HG02588 (cell line): ENCODE results near the gene MFSD1.

Experiments used
- ATAC-seq: cut with Tn5 transposase; IDR thresholded peaks from one replicate; pipeline ENCODE4 v1.9.1; 2021; ENCODE audit warnings: mild to moderate bottlenecking, moderate library complexity; ENCODE audit not compliant: unreplicated experiment

Gene MFSD1

DNA sequence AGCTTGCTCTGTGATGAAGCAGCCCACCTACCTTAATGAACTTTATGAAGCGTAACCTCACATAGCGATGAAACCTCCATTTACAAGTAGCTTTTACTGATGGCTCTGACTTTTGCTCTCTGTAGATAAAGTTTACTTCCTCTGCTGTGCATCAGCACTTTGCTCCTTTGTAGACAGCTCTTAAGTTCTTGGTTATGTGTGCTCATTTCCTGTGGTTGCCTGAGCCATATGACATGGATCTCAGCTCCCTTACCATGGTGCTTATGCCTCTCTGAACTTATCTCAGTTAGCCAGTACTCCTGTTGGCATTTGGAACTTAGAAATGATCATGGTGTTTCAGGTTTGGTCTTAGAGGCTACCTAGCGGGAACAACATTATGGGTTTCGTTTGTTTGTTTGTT is 7.8 kb downstream of the MFSD1 start:
- no peak for ATAC-seq

DNA sequence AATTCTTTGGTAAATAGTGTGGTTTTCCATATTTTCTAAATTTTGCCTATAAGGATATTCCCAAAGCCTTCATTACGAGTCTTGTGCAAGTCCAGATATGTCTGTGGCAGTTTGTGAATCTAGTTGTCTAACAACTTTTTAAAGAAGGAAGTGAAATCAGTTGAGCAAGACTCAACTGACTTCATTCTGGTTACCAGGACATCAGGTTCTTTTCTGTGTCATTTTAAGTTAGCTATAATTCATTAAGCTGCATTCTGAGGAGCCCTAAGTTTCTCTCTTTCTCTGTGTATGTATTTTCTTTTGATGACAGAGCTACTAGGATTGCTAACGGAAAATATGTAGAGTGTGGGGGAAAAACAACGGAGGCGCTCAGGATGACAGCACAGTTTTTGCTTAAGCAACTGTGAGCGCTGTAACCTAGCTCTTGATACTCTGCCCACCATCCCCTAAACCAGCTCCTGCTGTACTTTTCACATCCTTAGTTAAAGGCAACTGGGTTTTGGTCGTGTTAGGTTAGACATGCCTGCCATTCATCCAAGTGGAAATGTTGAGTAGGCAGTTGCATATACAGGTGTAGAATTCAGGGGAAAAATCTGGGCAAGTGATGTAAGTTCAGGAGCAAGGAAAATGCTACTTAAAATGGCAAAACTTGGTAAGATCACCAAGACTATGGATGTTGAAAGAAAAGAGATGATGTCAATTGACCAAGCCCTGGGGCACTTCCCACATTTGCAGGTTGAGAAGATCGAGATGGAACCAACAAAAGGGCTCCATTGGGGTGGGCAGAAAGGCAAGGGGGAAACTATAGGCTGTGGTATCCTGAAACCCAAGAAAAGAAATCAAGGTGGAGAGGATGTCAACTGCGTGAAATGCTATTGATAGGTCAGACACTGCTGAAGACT is 9.2 kb downstream of the MFSD1 start:
- no peak for ATAC-seq

DNA sequence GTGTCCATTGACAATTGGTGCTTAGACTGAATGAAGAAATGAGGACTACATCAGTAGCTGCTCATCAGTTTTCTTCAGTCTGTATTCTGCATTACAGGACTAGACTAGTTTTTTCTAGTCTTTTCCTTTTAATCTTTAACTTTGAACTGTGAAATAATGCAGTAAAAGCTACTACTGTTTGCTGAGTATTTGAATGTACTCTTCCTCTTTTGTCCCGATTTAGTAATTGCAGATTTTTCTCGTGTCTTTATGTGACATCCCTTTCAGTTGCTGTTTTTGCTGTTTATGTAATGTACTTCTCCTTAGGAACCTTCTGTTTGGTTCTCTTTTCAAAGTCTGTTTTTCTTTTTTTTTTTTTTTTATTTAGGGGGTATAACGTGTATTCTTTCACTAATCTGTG is 17.4 kb downstream of the MFSD1 start:
- no peak for ATAC-seq

DNA sequence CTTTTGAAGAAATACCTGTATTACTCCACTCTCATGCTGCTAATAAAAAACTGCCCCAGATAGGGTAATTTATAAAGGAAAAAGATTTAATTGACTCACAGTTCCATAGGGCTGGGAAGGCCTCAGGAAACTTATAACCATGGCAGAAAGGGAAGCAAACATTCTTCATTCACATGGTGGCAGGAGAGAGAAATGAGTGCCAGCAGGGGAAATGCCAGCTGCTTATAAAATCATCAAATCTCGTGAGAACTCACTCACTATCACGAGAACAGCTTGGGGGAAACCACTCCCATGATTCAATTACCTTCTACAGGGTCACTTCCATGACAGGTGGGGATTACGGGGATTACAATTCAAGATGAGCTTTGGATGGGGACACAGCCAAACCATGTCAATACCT is 18.7 kb downstream of the MFSD1 start:
- ATAC-seq: no peak

DNA sequence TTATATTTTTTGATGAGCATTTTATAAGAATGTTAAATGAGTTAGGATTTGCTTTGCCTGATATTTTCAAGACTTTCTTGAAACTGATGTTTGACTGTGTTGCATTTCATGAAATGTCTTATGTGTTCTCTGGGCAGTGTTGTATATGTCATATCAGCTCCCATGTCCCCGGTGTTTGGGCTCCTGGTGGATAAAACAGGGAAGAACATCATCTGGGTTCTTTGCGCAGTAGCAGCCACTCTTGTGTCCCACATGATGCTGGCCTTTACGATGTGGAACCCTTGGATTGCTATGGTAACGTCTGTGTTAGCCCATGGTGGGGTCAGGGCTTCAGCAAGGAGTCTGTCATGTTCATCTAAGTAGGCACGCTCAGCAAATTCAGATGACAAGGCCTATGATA is 20.0 kb downstream of the MFSD1 start:
- ATAC-seq: no peak

DNA sequence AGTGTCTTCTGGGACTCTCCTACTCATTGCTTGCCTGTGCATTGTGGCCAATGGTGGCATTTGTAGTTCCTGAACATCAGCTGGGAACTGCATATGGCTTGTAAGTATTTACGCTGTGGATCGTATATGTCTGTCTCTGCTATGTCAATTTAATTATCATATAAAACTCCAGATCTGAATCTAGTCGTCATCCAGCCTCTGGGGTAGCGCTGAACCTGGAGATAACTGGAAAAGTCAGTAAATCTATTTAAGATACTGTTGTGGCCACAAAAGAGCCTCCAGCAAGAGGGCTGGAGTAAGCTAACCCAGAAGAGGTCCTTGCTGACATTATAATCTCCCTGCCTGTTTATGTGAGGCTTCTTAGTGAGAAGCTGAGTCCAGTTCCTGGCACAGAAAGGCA is 21.6 kb downstream of the MFSD1 start:
- ATAC-seq: no peak

DNA sequence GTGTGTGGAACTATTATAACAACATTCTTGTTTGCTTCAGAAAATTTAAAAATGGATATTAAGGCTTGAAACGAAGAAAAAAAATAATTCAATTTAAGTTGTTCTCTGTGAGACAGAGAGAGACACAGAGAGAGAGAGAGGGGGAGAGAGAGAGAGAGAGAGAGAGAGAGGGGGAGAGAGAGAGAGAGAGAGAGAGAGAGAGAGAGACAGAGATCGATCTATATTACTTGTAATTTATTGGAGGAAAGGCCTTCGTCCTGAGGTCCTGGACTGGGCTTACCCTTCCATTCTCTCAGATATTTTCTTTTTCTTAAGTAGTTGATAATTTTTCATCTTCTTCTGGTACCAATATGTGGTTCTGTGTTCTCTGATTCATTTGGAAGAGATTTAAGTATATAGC is 25.9 kb downstream of the MFSD1 start:
- ATAC-seq: no peak

DNA sequence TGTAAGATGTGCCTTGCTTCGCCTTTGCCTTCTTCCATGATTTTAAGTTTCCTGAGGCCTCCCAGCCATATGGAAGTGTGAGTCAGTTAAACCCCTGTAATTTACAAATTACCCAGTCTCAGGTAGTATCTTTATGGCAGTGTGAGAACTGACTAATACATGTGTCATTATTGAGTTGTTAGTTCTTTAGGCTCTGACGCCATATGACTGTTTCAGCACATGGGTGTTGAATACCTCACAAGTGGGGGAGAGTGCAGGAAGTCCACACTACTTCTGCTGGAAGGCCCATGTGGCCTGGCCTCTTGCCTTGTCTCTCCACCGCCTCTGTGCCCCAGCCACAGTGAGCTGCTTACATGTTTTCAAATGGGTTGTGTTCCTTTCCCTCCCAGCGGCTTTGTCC is 28.5 kb downstream of the MFSD1 start:
- ATAC-seq: no peak

DNA sequence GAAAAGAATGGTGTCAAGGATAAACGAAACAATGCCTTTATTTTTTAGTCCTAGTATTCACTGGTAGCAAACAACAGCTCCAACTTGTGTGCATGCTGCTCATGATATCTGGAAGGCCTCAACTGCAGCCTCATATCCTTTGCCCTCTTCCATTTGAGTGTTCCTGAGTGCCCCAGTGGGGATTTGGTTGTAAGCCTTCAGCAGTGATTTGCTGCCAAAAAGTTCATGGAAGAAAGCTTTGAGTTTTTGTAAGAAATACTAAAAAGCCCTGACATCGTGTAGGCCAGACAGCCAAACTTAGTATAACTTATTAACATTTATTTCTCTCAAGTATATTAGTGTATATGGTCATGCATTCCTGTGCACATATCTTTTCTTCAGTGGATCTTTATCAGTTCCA is 30.0 kb downstream of the MFSD1 start:
- ATAC-seq: no peak

DNA sequence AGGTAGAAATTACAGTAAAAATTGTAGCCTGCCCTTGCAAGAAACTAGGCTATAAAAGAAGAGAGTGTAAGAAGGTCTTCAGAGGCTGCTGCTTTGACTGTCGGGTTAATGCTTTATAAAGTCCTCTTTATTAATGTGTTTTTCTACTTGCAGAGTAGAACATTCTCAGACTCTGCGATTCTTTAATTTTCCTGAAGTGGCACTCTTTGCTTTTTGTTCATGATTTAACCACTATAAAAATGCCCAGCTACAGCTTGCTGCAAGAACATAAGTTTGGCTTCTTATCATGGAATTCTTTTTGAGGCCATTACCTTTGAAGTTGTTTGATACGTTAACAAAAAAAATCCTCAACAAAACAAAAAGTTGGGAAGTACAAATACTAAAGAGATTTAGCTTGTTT is 33.8 kb downstream of the MFSD1 start:
- ATAC-seq: no peak

DNA sequence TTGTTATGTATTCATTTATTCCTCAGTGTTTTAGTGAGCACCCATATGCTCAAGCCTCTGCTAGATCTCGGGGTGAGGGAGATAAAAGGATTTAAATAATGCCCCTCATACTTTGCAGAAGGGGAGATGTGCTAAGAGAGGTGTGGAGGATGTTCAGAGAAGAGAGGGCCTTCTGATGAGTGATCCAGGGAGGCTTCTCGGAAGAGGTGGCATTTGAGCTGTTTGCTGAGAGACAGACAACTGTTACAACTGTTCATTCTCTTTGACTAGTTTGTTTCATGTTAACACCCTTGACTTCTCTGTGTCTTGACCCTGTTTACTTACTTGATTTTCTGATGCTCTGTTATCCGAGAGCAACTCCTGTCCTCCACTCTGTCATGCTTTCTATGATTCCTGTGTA is 34.5 kb downstream of the MFSD1 start:
- no peak for ATAC-seq

DNA sequence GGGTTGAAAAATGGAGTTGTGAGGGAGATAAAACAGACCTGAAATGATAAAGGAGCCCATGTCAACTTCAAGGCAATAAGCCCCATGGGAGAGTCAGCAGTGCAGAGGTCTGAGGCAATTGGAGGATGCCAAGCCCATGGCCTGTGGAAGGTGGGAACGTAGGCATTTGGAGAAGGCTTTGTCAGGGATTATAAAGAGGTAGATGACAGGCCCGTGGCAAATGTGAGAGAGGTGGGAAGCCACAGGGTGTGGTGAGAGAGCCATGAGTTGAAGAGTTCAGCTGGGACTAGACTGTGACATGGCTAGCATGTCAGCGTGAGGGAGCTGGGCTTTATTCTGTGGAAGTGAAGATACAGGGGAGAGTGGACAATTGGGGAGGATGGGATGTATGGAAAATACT is 35.4 kb downstream of the MFSD1 start:
- no peak for ATAC-seq

DNA sequence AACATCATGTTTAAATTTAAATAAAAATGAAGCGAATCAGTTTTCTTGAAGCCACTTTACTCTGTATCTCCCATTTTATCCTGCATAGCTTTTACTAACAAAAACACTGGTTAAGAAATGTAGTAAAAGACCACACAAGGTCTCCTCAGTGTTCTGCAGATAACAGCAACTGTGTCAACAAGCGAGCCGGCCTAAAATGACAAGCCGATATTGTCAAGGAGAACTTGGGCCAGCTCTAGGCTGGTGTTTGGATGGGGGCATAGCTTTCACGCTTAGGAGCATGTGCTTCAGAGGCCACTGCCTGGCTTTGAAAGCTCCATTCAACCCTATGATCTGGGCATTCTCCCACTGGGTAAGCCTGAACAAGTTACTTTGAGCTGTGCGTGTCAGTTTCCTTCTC is 38.1 kb downstream of the MFSD1 start:
- ATAC-seq: no peak

DNA sequence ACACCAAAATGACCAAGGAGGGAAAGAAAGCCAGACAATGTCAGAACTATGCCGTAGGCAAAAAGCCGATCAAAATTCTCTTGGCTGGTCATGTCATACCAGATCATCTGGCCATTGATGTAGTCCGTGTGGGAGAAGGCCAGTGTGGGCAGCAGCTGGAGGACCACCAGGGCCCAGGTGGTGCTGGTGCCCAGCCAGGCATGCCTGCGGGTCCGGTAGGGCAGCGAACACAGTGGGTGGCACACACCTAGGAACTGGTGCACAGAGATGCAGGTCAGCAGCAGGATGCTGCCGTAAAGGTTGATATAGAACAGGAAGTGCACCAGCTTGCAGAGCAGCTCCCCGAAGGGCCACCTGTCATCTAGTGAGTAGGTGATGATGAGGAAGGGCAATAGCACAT is 39.5 kb downstream of the MFSD1 start:
- no peak for ATAC-seq

DNA sequence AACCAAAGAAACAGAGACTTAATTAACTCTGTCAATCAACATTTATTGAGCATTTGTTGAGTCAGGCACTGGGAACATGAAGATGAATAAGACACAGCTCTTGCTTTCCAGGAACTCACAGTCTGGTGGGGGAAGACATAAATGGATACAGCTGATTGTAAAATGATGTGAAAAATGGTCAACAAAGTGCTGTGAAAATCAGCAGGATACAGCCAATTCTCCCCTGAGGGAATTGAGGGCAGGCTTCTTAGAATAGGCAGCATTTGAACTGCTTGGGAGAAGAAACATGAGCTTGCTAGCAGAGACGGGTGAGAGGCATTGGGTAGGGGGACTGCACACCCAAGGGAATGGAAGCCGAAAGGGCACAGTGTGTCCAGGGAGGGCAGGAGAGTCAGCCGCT is 41.1 kb downstream of the MFSD1 start:
- ATAC-seq: no peak

DNA sequence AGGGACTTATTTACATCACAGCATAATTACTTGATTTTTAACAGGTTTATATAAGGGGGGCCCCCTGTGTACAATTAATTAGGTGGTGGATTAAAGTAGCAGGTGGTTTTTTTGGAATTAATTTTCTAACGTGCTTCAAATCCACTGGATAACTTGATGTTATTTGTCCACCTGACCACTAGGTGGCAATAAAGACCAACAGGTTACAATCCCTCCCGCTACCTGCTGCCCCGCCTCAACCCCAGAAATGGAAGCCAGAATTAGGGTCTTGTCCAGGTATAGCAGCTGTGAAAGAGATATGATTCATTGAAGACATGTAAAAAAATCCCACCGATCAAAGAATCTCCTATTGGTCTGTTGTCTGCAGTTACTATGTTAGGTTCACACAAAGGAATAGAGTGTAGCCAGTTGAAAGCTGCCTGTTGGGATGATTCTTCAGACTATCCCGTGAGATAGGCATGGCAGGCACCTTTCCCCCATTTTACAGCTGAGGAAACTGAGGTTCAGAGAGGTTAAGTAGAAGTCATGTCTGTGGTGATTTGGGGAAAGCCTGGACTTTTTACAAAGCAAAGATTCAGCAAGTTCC is 44.0 kb downstream of the MFSD1 start:
- no peak for ATAC-seq

DNA sequence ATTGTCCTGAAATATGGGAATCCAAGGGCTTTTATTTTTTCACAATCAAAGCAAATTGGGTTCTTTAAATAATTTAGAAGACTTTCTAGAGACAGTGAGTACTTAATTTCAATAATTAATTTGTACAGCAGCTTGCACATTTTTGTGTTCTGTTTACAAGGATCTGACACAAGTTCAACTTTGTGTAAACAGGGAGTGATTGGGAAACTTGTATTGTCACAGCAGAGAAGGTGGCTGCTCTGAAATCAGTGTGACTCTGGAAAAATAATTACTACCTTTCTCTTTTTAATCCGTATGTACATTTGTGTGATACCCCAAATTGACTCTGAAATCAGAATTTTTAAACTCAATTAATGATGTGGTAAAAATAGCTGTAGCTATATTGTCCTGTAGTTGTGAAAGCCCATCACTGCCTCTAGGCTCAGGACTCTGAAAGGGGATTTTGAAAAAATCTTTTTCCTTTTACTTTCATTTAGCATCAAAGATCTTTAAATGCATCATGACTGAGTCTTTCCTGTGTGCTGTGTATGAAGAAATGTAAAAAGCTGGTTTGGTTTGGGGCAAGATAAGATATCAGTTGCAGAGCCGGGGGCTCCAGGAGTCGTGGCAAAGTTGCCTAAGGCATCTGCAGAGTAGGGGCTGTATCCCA is 45.1 kb downstream of the MFSD1 start:
- ATAC-seq: peak; percentile 86

DNA sequence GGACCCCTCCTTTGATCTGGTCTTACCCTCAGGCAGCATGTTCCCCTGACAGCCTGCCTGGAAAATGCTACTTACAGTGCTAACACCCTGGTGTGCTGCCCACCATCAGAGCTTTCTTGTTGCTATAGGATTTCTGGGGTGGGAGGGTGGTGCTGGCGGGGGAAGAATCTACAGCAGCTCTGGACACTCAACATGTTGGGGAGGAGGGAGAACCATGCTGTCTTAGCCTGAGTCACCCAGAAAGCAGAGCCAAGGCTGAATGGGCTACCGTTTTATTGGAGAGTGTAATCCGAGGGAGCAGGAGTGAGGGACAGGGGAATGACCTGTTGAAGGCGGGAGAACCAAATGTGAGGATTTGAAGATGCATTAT is 45.6 kb downstream of the MFSD1 start:
- peak; percentile 34 for ATAC-seq

DNA sequence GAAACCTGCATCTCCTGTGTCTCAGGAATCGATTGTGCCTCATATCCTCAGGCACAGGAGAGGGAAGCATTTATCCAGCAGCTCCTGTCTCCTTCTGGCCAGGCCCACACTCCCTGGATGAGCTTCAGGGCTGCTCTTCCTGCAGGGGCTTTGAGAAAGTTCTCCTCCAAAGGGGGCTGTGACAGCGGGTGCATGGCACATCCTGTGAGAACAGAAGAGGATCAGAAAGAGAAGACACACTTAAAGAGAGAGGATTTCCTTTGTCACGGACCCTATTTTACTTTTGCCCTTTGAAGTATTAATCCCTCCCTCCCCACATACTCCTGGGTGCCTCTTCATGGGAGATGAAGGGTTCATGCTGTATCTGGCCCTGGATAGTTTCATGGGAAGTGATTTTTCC is 46.0 kb downstream of the MFSD1 start:
- ATAC-seq: no peak

DNA sequence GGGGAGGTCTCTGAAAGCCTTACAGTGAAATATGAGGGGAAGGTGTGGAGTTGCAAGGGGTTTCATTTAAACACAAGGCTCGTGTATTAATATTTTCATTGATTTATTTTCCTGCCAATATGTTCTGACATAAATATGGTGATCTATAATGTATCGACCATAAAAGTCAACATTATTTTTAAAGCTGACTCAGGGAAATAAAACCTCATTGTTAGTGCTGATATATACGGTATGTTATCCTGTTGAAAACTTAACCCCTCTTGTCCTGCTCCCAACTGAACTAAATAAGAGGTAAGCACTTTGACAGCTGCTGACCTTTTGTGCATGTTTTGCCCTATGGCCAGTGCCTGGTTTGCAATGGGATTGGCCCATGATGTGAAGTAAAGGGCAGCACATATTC is 47.9 kb downstream of the MFSD1 start:
- no peak for ATAC-seq

DNA sequence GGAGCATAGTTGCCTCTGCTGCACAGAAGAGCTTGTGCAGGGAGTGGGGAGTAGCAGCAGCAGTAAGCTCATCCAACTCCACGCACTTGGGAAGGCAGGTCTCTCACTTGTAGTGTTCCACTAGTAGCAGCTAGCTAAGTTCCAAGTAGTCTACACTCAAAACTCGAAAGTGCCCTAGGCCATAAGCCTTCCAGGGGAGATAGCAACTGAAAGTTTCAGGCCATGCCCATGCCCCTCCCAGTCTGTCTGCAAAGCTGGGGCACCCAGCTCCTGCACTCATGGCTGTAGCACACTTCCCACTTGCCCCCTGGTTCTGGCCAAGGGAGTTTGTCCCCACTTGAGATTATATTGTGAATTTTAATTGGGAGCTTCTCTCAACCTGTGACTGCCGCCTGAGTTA is 57.5 kb downstream of the MFSD1 start:
- ATAC-seq: no peak

DNA sequence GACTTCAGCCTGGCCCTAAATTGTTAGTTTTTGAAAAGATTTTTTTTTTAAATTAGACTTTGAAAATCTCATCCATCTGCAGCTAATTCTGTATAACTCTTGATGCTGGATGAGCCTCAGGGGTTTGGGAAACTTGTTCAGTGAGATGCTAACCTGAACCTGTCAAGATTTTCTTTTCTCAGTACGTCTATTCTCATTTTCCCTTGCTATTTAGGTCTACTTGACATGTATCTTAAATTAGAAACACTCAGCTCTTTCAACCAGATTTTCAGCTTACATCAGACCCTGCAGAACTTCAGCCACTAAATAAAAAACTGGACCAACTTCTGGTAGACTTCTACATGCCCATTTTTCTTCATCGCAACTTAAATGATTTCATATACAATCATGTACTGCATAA is 61.4 kb downstream of the MFSD1 start:
- no peak for ATAC-seq
